ENCODE results near the gene CPPED1.

CPPED1 gene

GRCh38 chr16:12677502-12677901, 126.2 kb downstream of the CPPED1 start:
- DNase-seq = no peak

- peak; percentile 78 for DNase-seq
These were observed 127.8 kb downstream of the CPPED1 start for GRCh38 chr16:12675852-12676251.

GRCh38 chr16:12675046-12675445, 128.6 kb downstream of the CPPED1 start:
- DNase-seq = no peak

GRCh38 chr16:12674524-12674923, 129.2 kb downstream of the CPPED1 start:
- DNase-seq = no peak

- DNase-seq = no peak
These were observed 129.6 kb downstream of the CPPED1 start for GRCh38 chr16:12674071-12674470.

- no peak for DNase-seq
These were observed 130.2 kb downstream of the CPPED1 start for GRCh38 chr16:12673466-12673865.

GRCh38 chr16:12672986-12673385, 130.7 kb downstream of the CPPED1 start:
- DNase-seq = no peak

GRCh38 chr16:12669908-12670307, 133.8 kb downstream of the CPPED1 start:
- DNase-seq = no peak

GRCh38 chr16:12667909-12668308, 135.8 kb downstream of the CPPED1 start:
- no peak for DNase-seq

- DNase-seq = peak; percentile 66
These were observed 139.4 kb downstream of the CPPED1 start for GRCh38 chr16:12664164-12664733.

- peak; percentile 99 for DNase-seq
These were observed 142.0 kb downstream of the CPPED1 start for GRCh38 chr16:12661656-12662172.

GRCh38 chr16:12659871-12660270, 143.8 kb downstream of the CPPED1 start:
- peak; percentile 98 for DNase-seq

- DNase-seq = no peak
These were observed 145.2 kb downstream of the CPPED1 start for GRCh38 chr16:12658506-12658905.

- no peak for DNase-seq
These were observed 148.2 kb downstream of the CPPED1 start for GRCh38 chr16:12655537-12655936.

- no peak for DNase-seq
These were observed 149.8 kb downstream of the CPPED1 start for GRCh38 chr16:12653820-12654392.

GRCh38 chr16:12652924-12653323, 150.8 kb downstream of the CPPED1 start:
- no peak for DNase-seq

- DNase-seq = no peak
These were observed 151.7 kb downstream of the CPPED1 start for GRCh38 chr16:12651765-12652512.

- DNase-seq = no peak
These were observed 154.3 kb downstream of the CPPED1 start for GRCh38 chr16:12649356-12649755.

- DNase-seq = peak; percentile 69
These were observed 157.0 kb downstream of the CPPED1 start for GRCh38 chr16:12646490-12647274.

GRCh38 chr16:12646098-12646489, 157.6 kb downstream of the CPPED1 start:
- no peak for DNase-seq

- DNase-seq = no peak
These were observed 160.6 kb downstream of the CPPED1 start for GRCh38 chr16:12643034-12643455.

GRCh38 chr16:12639044-12639443, 164.6 kb downstream of the CPPED1 start:
- no peak for DNase-seq

- DNase-seq = peak; percentile 91
These were observed 166.7 kb downstream of the CPPED1 start for GRCh38 chr16:12637002-12637401.

Measured in NCI-H82 (cell line).